Central memory CD8-positive, alpha-beta T cell (primary cell): ENCODE results near the gene MSI1.

Experiments
- ATAC-seq: fragments of 150-1000 bp; cut with Tn5 transposase; replicated peaks from 2 replicates; pipeline ENCODE4 v1.10.0; 2022; ENCODE audit warnings: mild to moderate bottlenecking, moderate FRiP score, moderate number of reproducible peaks; ENCODE audit not compliant: poor library complexity, severe bottlenecking; ENCODE audit errors: extremely low read depth
- DNase-seq, 2 donors: peaks; one replicate each; pipeline ENCODE4 v3.0.0; 2021; ENCODE audit warnings: low spot score in 2 of 2
- H3K27ac Mint-ChIP-seq: one replicate; pipeline ENCODE4 v1.8.0; 2022; ENCODE audit warnings: low read depth, mild to moderate bottlenecking, moderate library complexity, mixed read lengths
- H3K27me3 Mint-ChIP-seq: one replicate; pipeline ENCODE4 v1.8.0; 2022; ENCODE audit warnings: mixed read lengths
- H3K36me3 Mint-ChIP-seq: one replicate; pipeline ENCODE4 v1.8.0; 2022; ENCODE audit warnings: mild to moderate bottlenecking, moderate library complexity, mixed read lengths; ENCODE audit not compliant: insufficient read depth
- H3K4me1 Mint-ChIP-seq: one replicate; pipeline ENCODE4 v1.8.0; 2022; ENCODE audit warnings: mixed read lengths
- H3K4me3 Mint-ChIP-seq: one replicate; pipeline ENCODE4 v1.8.0; 2022; ENCODE audit warnings: mild to moderate bottlenecking, moderate library complexity, mixed read lengths
- H3K9me3 Mint-ChIP-seq: one replicate; pipeline ENCODE4 v1.8.0; 2022; ENCODE audit warnings: mixed read lengths

The MSI1 gene

DNA sequence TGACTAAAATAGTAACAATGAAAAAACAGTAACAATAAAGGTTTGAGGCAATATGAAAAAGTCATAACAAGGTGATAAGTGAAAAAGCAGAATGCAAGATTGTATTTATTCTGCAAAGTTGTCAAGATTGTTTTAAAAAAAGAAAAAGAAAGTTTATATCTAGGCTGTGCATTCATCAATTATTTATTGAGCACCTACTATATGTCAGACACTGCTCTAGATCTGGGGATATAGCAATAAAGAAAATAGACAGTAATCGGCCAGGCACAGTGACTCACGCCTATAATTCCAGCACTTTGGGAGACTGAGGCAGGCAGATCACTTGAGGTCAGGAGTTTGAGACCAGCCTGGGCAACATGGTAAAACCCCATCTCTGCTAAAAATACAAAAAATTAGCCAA is 45.2 kb downstream of the MSI1 start:
- Mint-ChIP-seq H3K4me3 (no peak overlapping the region), H3K4me1 (peaks cover 11% of the 10 kb centered on the region), H3K36me3 (peaks cover 7% of the 10 kb centered on the region), H3K9me3 (no peaks in the 10 kb centered on the region), H3K27ac (no peak overlapping the region), H3K27me3 (no peaks in the 10 kb centered on the region)
- no peak for DNase-seq
- no peak for ATAC-seq

DNA sequence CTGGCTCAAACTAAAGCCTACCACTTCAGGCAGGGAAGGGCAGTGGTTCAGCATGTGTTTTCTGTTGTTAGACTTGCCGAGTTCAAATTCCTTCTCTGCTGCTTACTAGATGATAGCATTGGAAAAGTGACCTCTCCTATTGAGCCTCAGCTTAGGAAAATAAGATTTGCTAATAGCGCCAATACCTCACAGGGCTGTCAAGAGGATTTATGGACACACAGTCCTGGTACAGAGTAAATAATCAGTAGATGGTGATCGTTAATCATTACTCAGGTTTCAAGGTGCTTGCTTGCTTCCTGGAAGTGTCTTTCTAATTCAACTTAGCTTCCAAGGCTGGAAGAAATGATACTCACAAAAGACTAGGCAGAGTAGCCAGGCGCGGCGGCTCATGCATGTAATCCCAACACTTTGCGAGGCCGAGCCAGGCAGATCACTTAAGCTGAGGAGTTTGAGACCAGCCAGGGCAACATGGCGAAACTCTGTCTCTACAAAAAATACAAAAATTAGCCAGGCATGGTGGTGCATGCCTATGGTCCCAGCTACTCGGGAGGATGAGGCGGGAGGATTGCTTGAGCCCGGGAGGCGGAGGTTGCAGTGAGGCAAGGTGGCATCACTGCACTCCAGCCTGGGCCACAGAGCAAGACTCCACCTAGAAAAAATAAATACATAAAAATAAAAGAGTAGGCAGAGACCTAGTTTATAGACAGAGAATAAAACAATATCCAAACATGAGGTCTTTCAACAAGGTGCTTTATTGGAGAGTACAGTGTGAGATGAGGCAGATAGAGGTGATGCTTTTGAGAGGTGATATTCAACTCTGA is 47.4 kb downstream of the MSI1 start:
- ATAC-seq (no peak), DNase-seq (no peak)
- Mint-ChIP-seq H3K27ac (no peak overlapping the region), H3K27me3 (no peaks in the 10 kb centered on the region), H3K9me3 (no peaks in the 10 kb centered on the region), H3K4me3 (no peak overlapping the region), H3K36me3 (peaks cover 14% of the 10 kb centered on the region), H3K4me1 (peaks cover 21% of the 10 kb centered on the region)

DNA sequence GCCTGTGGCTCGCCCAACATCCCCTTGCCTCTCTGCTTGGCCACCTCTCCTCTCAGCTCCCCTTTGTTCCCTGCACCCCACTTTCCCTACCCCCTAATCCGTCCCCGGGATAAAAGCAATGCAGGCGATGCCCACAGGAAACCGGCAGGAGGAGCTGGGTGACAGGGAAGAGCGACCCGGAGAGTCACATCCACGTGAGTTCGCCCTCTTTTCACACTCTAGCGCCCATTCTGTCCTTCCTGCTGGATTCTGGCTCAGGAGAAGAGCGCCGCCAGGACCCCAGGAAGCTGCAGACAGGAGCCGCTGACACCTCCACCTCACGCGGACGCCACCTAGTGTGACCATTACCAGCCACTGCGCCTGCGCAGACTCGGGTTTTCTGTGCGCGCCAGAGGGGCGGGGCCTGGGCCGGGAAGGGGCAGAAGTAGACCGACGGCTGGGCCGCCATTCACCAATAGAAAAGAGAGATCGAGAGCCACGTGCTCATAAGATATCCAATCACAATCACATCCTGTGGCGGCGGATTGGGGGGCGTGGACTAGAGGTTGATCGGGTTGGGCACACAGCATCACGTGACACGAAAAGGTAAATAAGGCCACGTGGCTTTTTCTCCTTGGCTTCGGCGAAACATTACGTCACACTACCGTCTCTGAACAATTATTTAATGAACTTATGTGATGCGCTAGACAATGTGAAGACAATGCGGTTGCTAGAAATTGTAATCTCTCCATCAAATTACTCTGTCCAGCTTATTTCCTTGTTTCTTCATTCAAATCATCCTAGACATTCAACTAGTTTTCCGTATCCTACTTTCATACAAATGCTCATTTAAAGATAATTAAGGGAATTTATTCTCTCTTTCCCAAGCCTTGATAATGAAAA is 51.5 kb downstream of the MSI1 start:
- H3K4me1 Mint-ChIP-seq = peaks cover 12% of the 10 kb centered on the region
- H3K36me3 Mint-ChIP-seq = peaks cover 11% of the 10 kb centered on the region
- H3K9me3 Mint-ChIP-seq = no peaks in the 10 kb centered on the region
- no peaks in the 10 kb centered on the region for H3K27me3 Mint-ChIP-seq
- peak overlapping the region; percentile 88 for H3K4me3 Mint-ChIP-seq
- peak; percentile 100 for ATAC-seq
- H3K27ac Mint-ChIP-seq = peak overlapping the region; percentile 98
- peak; percentile 100 for DNase-seq

DNA sequence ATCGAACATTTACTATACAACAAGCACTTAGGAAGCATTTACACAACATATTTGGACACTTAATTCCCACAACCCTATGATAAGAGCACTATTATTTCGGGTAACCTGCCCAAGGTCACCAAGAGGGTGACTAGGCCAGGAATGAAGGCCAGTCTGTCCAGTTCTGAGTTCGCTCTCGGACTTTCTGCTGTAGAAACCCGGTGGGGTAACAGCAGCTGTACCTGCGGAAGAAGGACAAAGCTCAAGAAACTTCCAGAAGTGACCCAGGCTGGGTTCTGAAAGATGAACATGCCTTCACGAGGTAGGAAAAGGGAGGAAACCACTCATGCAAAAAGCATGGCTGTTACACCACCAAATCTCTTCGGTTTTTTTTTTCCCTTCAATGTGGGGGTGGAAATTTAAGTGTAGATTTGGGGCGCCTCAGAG is 52.2 kb downstream of the MSI1 start:
- Mint-ChIP-seq H3K4me3 (peak overlapping the region; percentile 88), H3K4me1 (peaks cover 12% of the 10 kb centered on the region), H3K36me3 (peaks cover 9% of the 10 kb centered on the region), H3K27ac (peak overlapping the region; percentile 98), H3K9me3 (no peaks in the 10 kb centered on the region), H3K27me3 (no peaks in the 10 kb centered on the region)
- ATAC-seq (peak; percentile 3), DNase-seq (no peak)

DNA sequence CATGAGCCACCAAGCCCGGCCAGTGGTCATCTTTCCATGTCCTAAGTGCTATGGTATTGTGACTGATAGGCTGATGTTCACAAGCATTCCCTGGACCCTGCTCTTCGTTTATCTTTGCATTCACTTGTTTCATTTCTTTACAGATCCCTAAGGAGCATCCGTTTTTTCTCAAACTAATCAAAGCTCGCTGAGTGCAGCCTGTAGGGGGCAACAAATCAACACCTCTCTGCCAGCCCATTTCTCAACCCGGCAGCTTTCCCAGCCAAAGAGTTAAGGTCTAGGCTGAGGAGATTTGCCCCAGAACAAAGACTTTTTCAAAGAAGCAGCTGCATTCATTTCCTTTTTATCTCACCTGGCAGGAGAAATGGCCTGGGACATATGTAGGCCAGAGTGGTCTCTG is 54.7 kb downstream of the MSI1 start:
- ATAC-seq (no peak), DNase-seq (no peak)
- peaks cover 8% of the 10 kb centered on the region for H3K36me3 Mint-ChIP-seq
- H3K27me3 Mint-ChIP-seq = no peaks in the 10 kb centered on the region
- peaks cover 12% of the 10 kb centered on the region for H3K4me1 Mint-ChIP-seq
- H3K27ac Mint-ChIP-seq = no peak overlapping the region
- H3K9me3 Mint-ChIP-seq = no peaks in the 10 kb centered on the region
- no peak overlapping the region for H3K4me3 Mint-ChIP-seq

DNA sequence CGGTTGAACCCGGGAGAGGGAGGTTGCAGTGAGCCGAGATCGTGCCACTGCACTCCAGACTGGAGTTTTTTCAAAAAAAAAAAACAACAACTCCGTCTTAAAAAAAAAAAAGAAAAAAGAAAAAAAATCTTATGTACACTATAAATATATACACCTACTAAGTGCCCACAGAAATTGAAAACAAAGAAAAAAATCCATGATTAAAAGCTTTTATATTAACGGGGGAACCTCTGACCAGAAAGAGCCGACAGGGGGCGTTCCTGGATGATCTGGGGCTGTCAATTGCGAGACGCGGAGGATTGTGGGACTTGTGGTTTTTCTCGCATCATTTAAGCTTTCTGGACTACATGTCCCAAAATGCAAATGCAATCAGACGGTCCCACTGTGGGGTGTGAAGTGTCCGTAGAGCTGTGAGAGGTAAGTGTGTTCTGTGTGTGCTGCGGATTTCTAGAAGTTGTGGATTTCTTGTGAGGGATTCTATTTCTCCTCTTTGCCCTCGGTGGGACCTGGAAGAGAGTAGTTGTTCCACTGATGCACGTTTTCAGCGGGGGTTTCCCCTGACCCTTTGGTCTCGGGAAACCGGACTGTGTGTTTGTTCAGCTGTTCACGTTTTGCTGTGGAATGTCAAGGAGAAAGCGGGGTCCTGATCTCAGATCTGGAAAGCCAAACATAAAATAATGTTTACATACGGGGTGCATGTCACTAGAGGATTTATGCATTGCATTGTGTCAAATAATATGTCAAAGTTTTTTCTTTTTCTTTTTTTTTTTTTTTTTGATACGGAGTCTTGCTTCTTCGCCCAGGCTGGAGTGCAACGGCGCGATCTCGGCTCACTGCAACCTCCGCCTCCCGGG is 66.8 kb downstream of the MSI1 start, which contains the start of gene SIRT4:
Gene SIRT4 (plus strand): TSS at position 360 of the 854 bp plus-strand sequence. CDS start 1,241 bp downstream, outside the sequence.
- H3K9me3 Mint-ChIP-seq = no peaks in the 10 kb centered on the region
- DNase-seq = peak; percentile 81
- peaks cover 11% of the 10 kb centered on the region for H3K4me1 Mint-ChIP-seq
- H3K27ac Mint-ChIP-seq = no peak within 1 kb of the TSS
- no peaks in the 10 kb centered on the region for H3K27me3 Mint-ChIP-seq
- H3K4me3 Mint-ChIP-seq = peak within 1 kb of the TSS; percentile 88
- peaks cover 4% of the 10 kb centered on the region for H3K36me3 Mint-ChIP-seq
- ATAC-seq = peak; percentile 98

DNA sequence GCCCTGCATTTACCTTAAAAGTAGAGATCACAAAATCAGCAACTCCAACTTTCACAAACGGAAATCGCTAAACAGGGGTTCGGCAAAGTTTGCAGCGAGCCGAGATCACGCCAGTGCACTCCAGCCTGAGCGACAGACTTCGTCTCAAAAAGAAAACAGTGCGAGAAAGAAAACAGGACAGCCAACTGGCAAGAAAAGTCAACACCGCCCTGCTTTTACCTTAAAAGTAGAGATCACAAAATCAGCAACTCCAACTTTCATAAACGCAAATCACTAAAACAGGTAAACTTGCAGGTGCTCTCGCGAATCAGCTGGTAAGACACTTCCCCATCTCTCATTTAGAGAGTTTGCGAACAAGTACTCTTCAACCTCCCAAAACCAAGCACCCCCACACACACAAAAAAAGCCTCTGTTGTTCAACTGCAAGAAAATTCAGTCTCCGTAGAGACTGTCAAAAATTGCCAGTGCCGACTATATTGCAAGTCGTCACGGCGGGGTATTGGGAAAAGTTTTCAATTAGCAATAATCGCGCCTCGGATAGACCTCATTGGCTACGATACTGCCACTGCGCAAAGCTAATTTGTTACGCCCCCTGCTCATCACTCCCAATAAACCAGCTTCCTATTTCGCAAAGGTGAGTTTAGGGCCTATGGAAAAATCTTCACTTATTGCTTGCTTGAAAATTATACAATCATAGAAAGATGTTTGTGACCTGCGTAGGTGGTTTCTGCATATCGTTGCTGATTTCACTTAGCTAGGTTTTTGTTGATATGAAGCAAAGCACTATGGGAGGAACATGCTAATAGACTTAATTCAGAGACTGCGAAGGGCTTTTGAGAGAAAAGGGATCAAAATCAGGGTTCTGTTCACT is 76.1 kb downstream of the MSI1 start, which contains the start of gene RNU4-1:
Gene RNU4-1 (minus strand): TSS at position 577 of the 871 bp plus-strand sequence.
- ATAC-seq (peak; percentile 46), DNase-seq (peak; percentile 63 to 83)
- Mint-ChIP-seq H3K27me3 (no peaks in the 10 kb centered on the region), H3K4me1 (no peaks in the 10 kb centered on the region), H3K36me3 (peaks cover 15% of the 10 kb centered on the region), H3K27ac (no peak within 1 kb of the TSS), H3K9me3 (no peaks in the 10 kb centered on the region), H3K4me3 (no peak within 1 kb of the TSS)

DNA sequence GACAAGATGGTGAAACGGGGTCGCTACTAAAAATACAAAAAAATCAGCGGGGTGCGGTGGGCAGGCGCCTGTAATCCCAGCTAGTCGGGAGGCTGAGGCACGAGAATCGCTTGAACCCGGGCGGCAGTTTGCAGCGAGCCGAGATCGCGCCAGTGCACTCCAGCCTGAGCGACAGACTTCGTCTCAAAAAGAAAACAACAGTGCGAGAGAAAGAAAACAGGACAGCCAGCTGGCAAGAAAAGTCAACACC is 76.6 kb downstream of the MSI1 start:
- no peaks in the 10 kb centered on the region for H3K27me3 Mint-ChIP-seq
- no peak overlapping the region for H3K4me3 Mint-ChIP-seq
- no peaks in the 10 kb centered on the region for H3K4me1 Mint-ChIP-seq
- ATAC-seq = no peak
- H3K9me3 Mint-ChIP-seq = no peaks in the 10 kb centered on the region
- H3K27ac Mint-ChIP-seq = no peak overlapping the region
- H3K36me3 Mint-ChIP-seq = peaks cover 15% of the 10 kb centered on the region
- no peak for DNase-seq
